MCF 10A (cell line): ENCODE data around the gene KAZN. TPM values are rescaled to one million over a fixed set of nuclear protein-coding genes. Genes with fewer than 3 reads are reported as not detected.

ENCODE experiments used
- BruUV-seq: library from RNA; stranded (reverse); fragments of 400-500 nt; replicated peaks from 2 replicates; lab custom pipeline; 2021; lab: Mats Ljungman, UMichigan
- CTCF ChIA-PET: fragments of 300-600 bp; sonication (Branson Sonifier 250); formaldehyde crosslinking; extraction: SDS; loops from one replicate; lab custom pipeline; 2021; ENCODE audit warnings: antibody characterized with exemption, inconsistent platforms; lab: Yijun Ruan, JAX
- POLR2A ChIA-PET: fragments of 300-600, 350-650 bp; sonication (Branson Sonifier 250); formaldehyde crosslinking; extraction: SDS; loops from one replicate; lab custom pipeline; 2020; ENCODE audit warnings: antibody characterized with exemption, inconsistent platforms; lab: Yijun Ruan, JAX
- DNase-seq: peaks from one replicate; pipeline ENCODE4 v3.0.0-alpha.2; 2018; ENCODE audit not compliant: unreplicated experiment
- H3K27ac Mint-ChIP-seq: one replicate; pipeline ENCODE4 v1.8.0; 2022; ENCODE audit warnings: mild to moderate bottlenecking, low read depth, mixed read lengths; ENCODE audit not compliant: unreplicated experiment
- H3K27me3 Mint-ChIP-seq: one replicate; pipeline ENCODE4 v1.8.0; 2022; ENCODE audit warnings: mixed read lengths; ENCODE audit not compliant: insufficient read depth, unreplicated experiment
- H3K36me3 Mint-ChIP-seq: one replicate; pipeline ENCODE4 v1.8.0; 2022; ENCODE audit warnings: mild to moderate bottlenecking, moderate library complexity, mixed read lengths; ENCODE audit not compliant: insufficient read depth, unreplicated experiment
- H3K4me1 Mint-ChIP-seq: one replicate; pipeline ENCODE4 v1.8.0; 2022; ENCODE audit warnings: mixed read lengths; ENCODE audit not compliant: insufficient read depth, unreplicated experiment
- H3K4me3 Mint-ChIP-seq: one replicate; pipeline ENCODE4 v1.8.0; 2022; ENCODE audit warnings: mild to moderate bottlenecking, moderate library complexity, mixed read lengths; ENCODE audit not compliant: unreplicated experiment
- H3K9me3 Mint-ChIP-seq: one replicate; pipeline ENCODE4 v1.8.0; 2022; ENCODE audit warnings: mixed read lengths; ENCODE audit not compliant: unreplicated experiment
- intact Hi-C: fragments of 100-400 bp; cut with micrococcal nuclease; formaldehyde crosslinking; loops from 2 replicates; pipeline ENCODE4 v1.14.1; 2022
- total RNA-seq: library from RNA; stranded (reverse); gene quantifications from 2 replicates; pipeline ENCODE4 v1.2.3, GENCODE V29; 2022
- TF ChIP-seq, protein P1 (sequence below): fragments of 200-600 bp; IDR thresholded peaks from one replicate; pipeline ENCODE4 v1.8.0; 2022; ENCODE audit warnings: antibody characterized with exemption, mild to moderate bottlenecking; ENCODE audit not compliant: unreplicated experiment

The KAZN gene
- total RNA-seq, 1 experiment from 2014 or later, result 3.3 TPM

GRCh38 chr1:14841951-14842350, 243.5 kb downstream of the KAZN start:
- TF ChIP-seq, protein P1, sequence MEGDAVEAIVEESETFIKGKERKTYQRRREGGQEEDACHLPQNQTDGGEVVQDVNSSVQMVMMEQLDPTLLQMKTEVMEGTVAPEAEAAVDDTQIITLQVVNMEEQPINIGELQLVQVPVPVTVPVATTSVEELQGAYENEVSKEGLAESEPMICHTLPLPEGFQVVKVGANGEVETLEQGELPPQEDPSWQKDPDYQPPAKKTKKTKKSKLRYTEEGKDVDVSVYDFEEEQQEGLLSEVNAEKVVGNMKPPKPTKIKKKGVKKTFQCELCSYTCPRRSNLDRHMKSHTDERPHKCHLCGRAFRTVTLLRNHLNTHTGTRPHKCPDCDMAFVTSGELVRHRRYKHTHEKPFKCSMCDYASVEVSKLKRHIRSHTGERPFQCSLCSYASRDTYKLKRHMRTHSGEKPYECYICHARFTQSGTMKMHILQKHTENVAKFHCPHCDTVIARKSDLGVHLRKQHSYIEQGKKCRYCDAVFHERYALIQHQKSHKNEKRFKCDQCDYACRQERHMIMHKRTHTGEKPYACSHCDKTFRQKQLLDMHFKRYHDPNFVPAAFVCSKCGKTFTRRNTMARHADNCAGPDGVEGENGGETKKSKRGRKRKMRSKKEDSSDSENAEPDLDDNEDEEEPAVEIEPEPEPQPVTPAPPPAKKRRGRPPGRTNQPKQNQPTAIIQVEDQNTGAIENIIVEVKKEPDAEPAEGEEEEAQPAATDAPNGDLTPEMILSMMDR, result no peak
- ChIA-PET POLR2A (no interaction called here), CTCF (no interaction called here)
- DNase-seq, result no peak
- H3K27ac Mint-ChIP-seq, result no peak overlapping the region
- peaks cover 35% of the 10 kb centered on the region for H3K9me3 Mint-ChIP-seq
- intact Hi-C loops, result no loop called here
- H3K27me3 Mint-ChIP-seq, result peaks cover 30% of the 10 kb centered on the region
- no peaks in the 10 kb centered on the region for H3K4me1 Mint-ChIP-seq
- H3K36me3 Mint-ChIP-seq, result no peaks in the 10 kb centered on the region
- H3K4me3 Mint-ChIP-seq, result no peak overlapping the region
- BruUV-seq, result no TSS peak

- TF ChIP-seq, protein P1, result no peak
- H3K27ac Mint-ChIP-seq, result no peak overlapping the region
- no TSS peak for BruUV-seq
- H3K4me3 Mint-ChIP-seq, result no peak overlapping the region
- no peaks in the 10 kb centered on the region for H3K4me1 Mint-ChIP-seq
- intact Hi-C loops, result no loop called here
- CTCF ChIA-PET, result interaction anchor here (0.7 kb wide), 1 partner anchor 11 kb away, joined by 3 read pairs; no protein-coding TSS in a partner anchor
- peaks cover 25% of the 10 kb centered on the region for H3K27me3 Mint-ChIP-seq
- no peak for DNase-seq
- no peaks in the 10 kb centered on the region for H3K36me3 Mint-ChIP-seq
- H3K9me3 Mint-ChIP-seq, result peaks cover 35% of the 10 kb centered on the region
- POLR2A ChIA-PET, result no interaction called here
These were observed 243.9 kb downstream of the KAZN start for GRCh38 chr1:14842361-14842760.

DNA sequence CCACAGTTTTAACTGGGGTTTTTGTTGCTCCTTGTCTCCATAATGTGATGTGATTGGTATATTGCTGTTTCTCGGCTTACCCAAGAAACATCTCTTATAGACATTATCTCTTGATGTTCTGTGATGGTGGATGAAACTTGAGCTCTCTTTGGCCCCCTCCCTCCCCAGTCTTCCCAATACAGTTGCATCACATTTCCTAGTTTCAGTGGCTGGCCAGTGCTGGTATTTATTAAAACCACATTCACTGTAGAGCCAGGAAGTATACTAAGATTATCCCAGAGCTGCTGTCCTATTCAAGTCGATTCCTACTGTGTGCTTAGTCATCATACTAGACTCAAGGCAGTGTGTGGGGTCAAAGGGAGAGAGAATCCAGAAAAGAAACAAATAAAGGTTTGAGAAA, 244.4 kb downstream of the KAZN start:
- ChIA-PET CTCF (interaction anchor here (0.7 kb wide), 2 partner anchors 12 to 158 kb away, joined by 3 read pairs; no protein-coding TSS in a partner anchor), POLR2A (no interaction called here)
- no peak overlapping the region for H3K27ac Mint-ChIP-seq
- TF ChIP-seq, protein P1, result no peak
- peaks cover 35% of the 10 kb centered on the region for H3K9me3 Mint-ChIP-seq
- intact Hi-C loops, result no loop called here
- DNase-seq, result no peak
- no peaks in the 10 kb centered on the region for H3K4me1 Mint-ChIP-seq
- H3K36me3 Mint-ChIP-seq, result no peaks in the 10 kb centered on the region
- no TSS peak for BruUV-seq
- H3K27me3 Mint-ChIP-seq, result peaks cover 25% of the 10 kb centered on the region
- H3K4me3 Mint-ChIP-seq, result no peak overlapping the region

DNA sequence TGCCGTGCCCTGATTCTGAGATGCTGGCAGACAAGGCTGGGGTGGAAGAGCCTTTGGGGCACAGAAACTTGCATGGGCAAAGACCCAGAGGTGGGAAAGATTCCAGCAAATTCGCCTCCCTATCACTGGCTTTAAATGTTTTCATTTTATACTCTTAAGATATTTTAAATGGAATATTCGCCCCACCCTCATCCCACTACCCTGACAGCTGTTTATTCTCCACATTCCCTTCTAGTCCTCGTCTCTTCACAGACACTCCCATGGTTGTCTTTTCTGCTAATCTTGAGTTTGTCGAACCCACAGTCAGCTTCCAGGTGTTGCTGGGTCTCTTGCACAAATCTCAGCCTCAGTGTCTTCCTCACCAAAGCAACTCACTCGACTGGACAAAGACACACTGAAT, 245.0 kb downstream of the KAZN start:
- H3K27ac Mint-ChIP-seq, result no peak overlapping the region
- TF ChIP-seq, protein P1, result no peak
- H3K27me3 Mint-ChIP-seq, result peaks cover 19% of the 10 kb centered on the region
- H3K36me3 Mint-ChIP-seq, result no peaks in the 10 kb centered on the region
- CTCF ChIA-PET, result interaction anchor here (0.6 to 0.7 kb wide), 2 partner anchors 159 to 822 kb away, joined by 3 read pairs; no protein-coding TSS in a partner anchor
- DNase-seq, result no peak
- no TSS peak for BruUV-seq
- POLR2A ChIA-PET, result no interaction called here
- no peaks in the 10 kb centered on the region for H3K4me1 Mint-ChIP-seq
- intact Hi-C loops, result no loop called here
- H3K9me3 Mint-ChIP-seq, result peaks cover 35% of the 10 kb centered on the region
- no peak overlapping the region for H3K4me3 Mint-ChIP-seq
